Measurements from ENCODE around the gene PRPF8.
A peak's percentile ranks its signal among the peaks of the same experiment; 100 is the strongest.
"Not testable (repeated sequence)": the region's sequence is repeated elsewhere in the genome, so short reads cannot be mapped to it uniquely, and the experiment has no call there.

Gene PRPF8

GRCh38 chr17:1688405-1688804 is 3.7 kb upstream of the PRPF8 start:
- not testable (repeated sequence) for DNase-seq

GRCh38 chr17:1686086-1686485 is 1.4 kb upstream of the PRPF8 start:
- DNase-seq: no peak

GRCh38 chr17:1683459-1683858 is 1.2 kb downstream of the PRPF8 start:
- no peak for DNase-seq

GRCh38 chr17:1676401-1676800 is 8.3 kb downstream of the PRPF8 start:
- no peak for DNase-seq

GRCh38 chr17:1673041-1673785 is 11.5 kb downstream of the PRPF8 start:
- no peak for DNase-seq

GRCh38 chr17:1663934-1664333 is 20.7 kb downstream of the PRPF8 start:
- not testable (repeated sequence) for DNase-seq

- no peak for DNase-seq
These were observed 23.6 kb downstream of the PRPF8 start for GRCh38 chr17:1661045-1661444.

GRCh38 chr17:1658100-1658499 is 26.6 kb downstream of the PRPF8 start:
- no peak for DNase-seq

GRCh38 chr17:1653735-1654134 is 30.9 kb downstream of the PRPF8 start:
- DNase-seq: no peak

GRCh38 chr17:1652794-1653193 is 31.9 kb downstream of the PRPF8 start:
- DNase-seq: not testable (repeated sequence)

- no peak for DNase-seq
These were observed 33.2 kb downstream of the PRPF8 start for GRCh38 chr17:1651559-1651844.

GRCh38 chr17:1650731-1651558 is 33.7 kb downstream of the PRPF8 start:
- DNase-seq: no peak

GRCh38 chr17:1649844-1650501 is 34.7 kb downstream of the PRPF8 start, which contains the start of gene RILP:
TSS of gene RILP (minus strand) at chr17:1649866. CDS start at chr17:1649804, 62 bp downstream.
- DNase-seq: no peak

- peak; percentile 92 for DNase-seq
These were observed 35.5 kb downstream of the PRPF8 start for GRCh38 chr17:1648963-1649843.

- DNase-seq: no peak
These were observed 36.3 kb downstream of the PRPF8 start for GRCh38 chr17:1648173-1648962.

GRCh38 chr17:1647802-1648171 is 36.9 kb downstream of the PRPF8 start:
- DNase-seq: no peak

- DNase-seq: no peak
These were observed 38.3 kb downstream of the PRPF8 start for GRCh38 chr17:1646199-1646875.

GRCh38 chr17:1645207-1646171 is 39.2 kb downstream of the PRPF8 start, which contains the start of gene SCARF1:
TSS of gene SCARF1 (minus strand) at chr17:1645732. CDS start at chr17:1645697, 35 bp downstream.
- no peak for DNase-seq

- peak; percentile 20 for DNase-seq
These were observed 40.0 kb downstream of the PRPF8 start for GRCh38 chr17:1644493-1645206.
